Right ventricle myocardium superior (tissue), 1 donor: ENCODE data around the gene REXO1. TPM values are rescaled to one million over a fixed set of nuclear protein-coding genes. Genes with fewer than 3 reads are reported as not detected.

Source experiments
- ATAC-seq: fragments of 200-7000 bp; cut with Tn5 transposase; one replicate; pipeline ENCODE4 v1.9.1; 2020; ENCODE audit warnings: mild to moderate bottlenecking; ENCODE audit not compliant: poor library complexity
- DNase-seq: peaks from one replicate; pipeline ENCODE4 v3.0.0-alpha.2; 2020
- intact Hi-C: fragments of 100-400 bp; cut with DNase I; formaldehyde crosslinking; loops from one replicate; pipeline ENCODE4 v1.11.2; 2022
- total RNA-seq: library from RNA; stranded (reverse); fragmentation: NEBNext Ultra II Directional; extraction: Animal tissue kit (Norgen Biotek cat#: 25700); gene quantifications from one replicate; pipeline ENCODE4 v1.2.1, GENCODE V29; 2021
- donor health status: DM: no; HTN: yes; CAD: no; lungs with severe emphysema.

REXO1 gene
- total RNA-seq, 1 donor from 2014 or later = 13.6 TPM

GRCh38 chr19:1863328-1863637, 15.0 kb upstream of the REXO1 start, which contains the start of gene KLF16:
KLF16 (minus strand) TSS chr19:1863579; CDS start chr19:1863497, 82 bp downstream.
- ATAC-seq = no peak
- intact Hi-C loops = no loop called here

GRCh38 chr19:1862424-1863327, 14.4 kb upstream of the REXO1 start:
- intact Hi-C loops = no loop called here
- DNase-seq = no peak
- ATAC-seq = no peak

More at GRCh38 chr19:1863328-1863637, 15.0 kb upstream of the REXO1 start, which contains the start of gene KLF16:
- DNase-seq = no peak

- intact Hi-C loops = no loop called here
- no peak for ATAC-seq
These were observed 13.8 kb upstream of the REXO1 start for GRCh38 chr19:1862068-1862423.

GRCh38 chr19:1861599-1862031, 13.3 kb upstream of the REXO1 start:
- intact Hi-C loops = no loop called here
- ATAC-seq (no peak), DNase-seq (no peak)

More at GRCh38 chr19:1862068-1862423, 13.8 kb upstream of the REXO1 start:
- DNase-seq = no peak

GRCh38 chr19:1860821-1861598, 12.7 kb upstream of the REXO1 start:
- intact Hi-C loops = no loop called here
- no peak for ATAC-seq
- DNase-seq = no peak

GRCh38 chr19:1860042-1860775, 11.9 kb upstream of the REXO1 start:
- intact Hi-C loops = no loop called here
- peak; percentile 71 for DNase-seq

GRCh38 chr19:1859331-1859781, 11.1 kb upstream of the REXO1 start:
- intact Hi-C loops = no loop called here
- DNase-seq (no peak), ATAC-seq (no peak)

More at GRCh38 chr19:1860042-1860775, 11.9 kb upstream of the REXO1 start:
- no peak for ATAC-seq

GRCh38 chr19:1858412-1859081, 10.3 kb upstream of the REXO1 start:
- ATAC-seq (no peak), DNase-seq (no peak)
- intact Hi-C loops = no loop called here

- ATAC-seq (no peak), DNase-seq (no peak)
These were observed 9.5 kb upstream of the REXO1 start for GRCh38 chr19:1857648-1858326.

GRCh38 chr19:1856698-1857603, 8.7 kb upstream of the REXO1 start:
- DNase-seq (peak; percentile 89), ATAC-seq (peak; percentile 27)
- intact Hi-C loops = no loop called here

More at GRCh38 chr19:1857648-1858326, 9.5 kb upstream of the REXO1 start:
- intact Hi-C loops = no loop called here

- intact Hi-C loops = no loop called here
- no peak for DNase-seq
- ATAC-seq = no peak
These were observed 8.0 kb upstream of the REXO1 start for GRCh38 chr19:1856345-1856697.

GRCh38 chr19:1855828-1856255, 7.6 kb upstream of the REXO1 start:
- no peak for ATAC-seq
- DNase-seq = no peak
- intact Hi-C loops = no loop called here

GRCh38 chr19:1855040-1855827, 7.0 kb upstream of the REXO1 start:
- ATAC-seq (peak; percentile 83), DNase-seq (peak; percentile 96)
- intact Hi-C loops = no loop called here

GRCh38 chr19:1854542-1855039, 6.3 kb upstream of the REXO1 start:
- peak; percentile 80 for DNase-seq
- intact Hi-C loops = no loop called here
- peak; percentile 23 for ATAC-seq

- peak; percentile 0 for ATAC-seq
- no peak for DNase-seq
- intact Hi-C loops = no loop called here
These were observed 5.8 kb upstream of the REXO1 start for GRCh38 chr19:1854039-1854541.
